Ascending aorta (tissue), 2 donors: ENCODE measurements around the gene SNRPD3. TPM values are rescaled to one million over a fixed set of nuclear protein-coding genes. Genes with fewer than 3 reads are reported as not detected.
"Not testable (repeated sequence)": the region's sequence is repeated elsewhere in the genome, so short reads cannot be mapped to it uniquely, and the experiment has no call there.

ENCODE experiments used
- DNase-seq, 2 donors: peaks; one replicate each; pipeline ENCODE4 v3.0.0-alpha.2; 2019; ENCODE audit warnings: low spot score in 2 of 2
- H3K27ac ChIP-seq, 2 donors: fragments of 200-600 bp; sonication (generic); one replicate each; pipeline ENCODE4 v1.5.1; 2016 to 2017; ENCODE audit warnings: mild to moderate bottlenecking in 1 of 2
- H3K27me3 ChIP-seq: fragments of 200-600 bp; sonication (generic); one replicate; pipeline ENCODE4 v1.5.1; 2017
- H3K36me3 ChIP-seq, 2 donors: fragments of 200-600 bp; sonication (generic); one replicate each; pipeline ENCODE4 v1.5.1; 2016
- H3K4me1 ChIP-seq, 2 donors: fragments of 200-600 bp; sonication (generic); one replicate each; pipeline ENCODE4 v1.5.1; 2016 to 2017; ENCODE audit warnings: mild to moderate bottlenecking in 1 of 2
- H3K4me3 ChIP-seq, 2 donors: fragments of 200-600 bp; sonication (generic); one replicate each; pipeline ENCODE4 v1.5.1; 2016 to 2017; ENCODE audit warnings: mild to moderate bottlenecking in 1 of 2
- H3K9me3 ChIP-seq, 2 donors: fragments of 200-600 bp; sonication (generic); one replicate each; pipeline ENCODE4 v1.5.1; 2016
- CTCF ChIP-seq, 3 experiments: fragments of 200-600 bp in 2 of 3; fragments of 450-650 bp in 1 of 3; sonication (generic) in 2 of 3; IDR thresholded peaks; one replicate each; pipeline ENCODE4 v1.5.1; 2016 to 2019; ENCODE audit warnings: antibody characterized with exemption in 3 of 3, mild to moderate bottlenecking in 1 of 3, moderate library complexity in 1 of 3
- intact Hi-C: fragments of 100-400 bp; cut with DNase I; formaldehyde crosslinking; loops from one replicate; pipeline ENCODE4 v1.15.1; 2023
- total RNA-seq: library from RNA; depleted of rRNA; stranded (reverse); fragments of >200 nt; gene quantifications from one replicate; pipeline ENCODE4 v1.1.0, GENCODE V29; 2016

SNRPD3 gene
- total RNA-seq, 1 donor from 2014 or later, result 113 TPM

GRCh38 chr22:24601217-24602104, 45.7 kb downstream of the SNRPD3 start:
- TF ChIP-seq CTCF (IDR thresholded peaks at IDR 0.05), result no peak
- DNase-seq, result no peak
- no peak overlapping the region for H3K27ac ChIP-seq
- peaks cover 0 to 4% of the 10 kb centered on the region in 2 donors for H3K4me1 ChIP-seq
- intact Hi-C loops, result no loop called here
- no peak overlapping the region for H3K4me3 ChIP-seq
- H3K27me3 ChIP-seq, result no peaks in the 10 kb centered on the region
- no peaks in the 10 kb centered on the region for H3K9me3 ChIP-seq
- no peaks in the 10 kb centered on the region for H3K36me3 ChIP-seq

- H3K27me3 ChIP-seq, intact Hi-C loops, DNase-seq, H3K4me3 ChIP-seq, H3K27ac ChIP-seq, H3K9me3 ChIP-seq, H3K36me3 ChIP-seq, H3K4me1 ChIP-seq: not testable (repeated sequence)
Observed at GRCh38 chr22:24602105-24602749, 46.4 kb downstream of the SNRPD3 start.

- H3K9me3 ChIP-seq, H3K27me3 ChIP-seq, DNase-seq, H3K4me1 ChIP-seq, intact Hi-C loops, H3K4me3 ChIP-seq, H3K36me3 ChIP-seq, H3K27ac ChIP-seq: not testable (repeated sequence)
Observed at GRCh38 chr22:24602847-24603769, 47.3 kb downstream of the SNRPD3 start, which contains the start of gene GGT1. Gene GGT1, plus strand, starts transcription at chr22:24603193. Its CDS starts 7,889 bp downstream, at chr22:24611082.

- H3K27me3 ChIP-seq, H3K4me3 ChIP-seq, H3K4me1 ChIP-seq, H3K9me3 ChIP-seq, intact Hi-C loops, H3K27ac ChIP-seq, DNase-seq, H3K36me3 ChIP-seq: not testable (repeated sequence)
Observed at GRCh38 chr22:24603770-24604629, 48.2 kb downstream of the SNRPD3 start.

- intact Hi-C loops, H3K27me3 ChIP-seq, H3K4me1 ChIP-seq, DNase-seq, H3K36me3 ChIP-seq, H3K9me3 ChIP-seq, H3K27ac ChIP-seq, H3K4me3 ChIP-seq: not testable (repeated sequence)
Observed at GRCh38 chr22:24606340-24606739, 50.5 kb downstream of the SNRPD3 start.

GRCh38 chr22:24607429-24607983, 51.7 kb downstream of the SNRPD3 start:
- DNase-seq, H3K4me1 ChIP-seq, H3K9me3 ChIP-seq, H3K27me3 ChIP-seq, intact Hi-C loops, H3K27ac ChIP-seq, H3K36me3 ChIP-seq, H3K4me3 ChIP-seq: not testable (repeated sequence)

GRCh38 chr22:24608327-24608726, 52.5 kb downstream of the SNRPD3 start:
- intact Hi-C loops, H3K27me3 ChIP-seq, H3K9me3 ChIP-seq, DNase-seq, H3K36me3 ChIP-seq, H3K4me1 ChIP-seq, H3K4me3 ChIP-seq, H3K27ac ChIP-seq: not testable (repeated sequence)

GRCh38 chr22:24609888-24610287, 54.1 kb downstream of the SNRPD3 start:
- DNase-seq, intact Hi-C loops: not testable (repeated sequence)

GRCh38 chr22:24614794-24615193, 59.0 kb downstream of the SNRPD3 start:
- H3K27ac ChIP-seq, H3K36me3 ChIP-seq, H3K9me3 ChIP-seq, H3K4me3 ChIP-seq, intact Hi-C loops, H3K4me1 ChIP-seq, DNase-seq, H3K27me3 ChIP-seq: not testable (repeated sequence)

More at GRCh38 chr22:24609888-24610287, 54.1 kb downstream of the SNRPD3 start:
- not testable (repeated sequence) for H3K4me1 ChIP-seq, H3K36me3 ChIP-seq, H3K27ac ChIP-seq, H3K9me3 ChIP-seq, H3K27me3 ChIP-seq, H3K4me3 ChIP-seq

GRCh38 chr22:24621244-24621643, 65.4 kb downstream of the SNRPD3 start:
- H3K4me1 ChIP-seq, H3K4me3 ChIP-seq, H3K27ac ChIP-seq, intact Hi-C loops, H3K9me3 ChIP-seq, DNase-seq, H3K27me3 ChIP-seq, H3K36me3 ChIP-seq: not testable (repeated sequence)

GRCh38 chr22:24622596-24622995, 66.8 kb downstream of the SNRPD3 start:
- H3K4me3 ChIP-seq, H3K36me3 ChIP-seq, H3K27me3 ChIP-seq, H3K27ac ChIP-seq, DNase-seq, intact Hi-C loops, H3K4me1 ChIP-seq, H3K9me3 ChIP-seq: not testable (repeated sequence)
